WERI-Rb-1 (cell line): ENCODE data around the gene RASSF5.

Experiments
- DNase-seq: peaks from one replicate; pipeline ENCODE4 v3.0.0-alpha.2; 2020
- H3K27ac ChIP-seq: fragments of 250-450 bp; sonication (Bioruptor Pico); 2 replicates; pipeline ENCODE4 v1.5.1; 2020; ENCODE audit warnings: mild to moderate bottlenecking, moderate library complexity
- H3K27me3 ChIP-seq: fragments of 250-450 bp; sonication (Bioruptor Pico); 2 replicates; pipeline ENCODE4 v1.5.1; 2021; ENCODE audit warnings: mild to moderate bottlenecking, low read depth, moderate library complexity; ENCODE audit not compliant: insufficient read depth, severe bottlenecking
- H3K36me3 ChIP-seq: fragments of 250-450 bp; sonication (Bioruptor Pico); 2 replicates; pipeline ENCODE4 v1.5.1; 2020; ENCODE audit warnings: mild to moderate bottlenecking, moderate library complexity
- H3K4me3 ChIP-seq: 2 replicates; pipeline ENCODE4 v1.5.1; 2011; ENCODE audit warnings: low read depth, mild to moderate bottlenecking, control low read depth, low read length
- H3K9me3 ChIP-seq: fragments of 250-450 bp; sonication (Bioruptor Pico); 2 replicates; pipeline ENCODE4 v1.5.1; 2021; ENCODE audit warnings: mild to moderate bottlenecking, moderate library complexity; ENCODE audit not compliant: severe bottlenecking
- TF ChIP-seq, protein P1 (sequence below): IDR thresholded peaks from 2 replicates; pipeline ENCODE4 v1.5.1; 2011; ENCODE audit warnings: low read depth, mild to moderate bottlenecking, control low read depth, inconsistent platforms, low read length

Gene RASSF5

GRCh38 chr1:206463911-206464310, 43.4 kb upstream of the RASSF5 start:
- no peaks in the 10 kb centered on the region for H3K9me3 ChIP-seq
- no peak for DNase-seq
- TF ChIP-seq, protein P1, sequence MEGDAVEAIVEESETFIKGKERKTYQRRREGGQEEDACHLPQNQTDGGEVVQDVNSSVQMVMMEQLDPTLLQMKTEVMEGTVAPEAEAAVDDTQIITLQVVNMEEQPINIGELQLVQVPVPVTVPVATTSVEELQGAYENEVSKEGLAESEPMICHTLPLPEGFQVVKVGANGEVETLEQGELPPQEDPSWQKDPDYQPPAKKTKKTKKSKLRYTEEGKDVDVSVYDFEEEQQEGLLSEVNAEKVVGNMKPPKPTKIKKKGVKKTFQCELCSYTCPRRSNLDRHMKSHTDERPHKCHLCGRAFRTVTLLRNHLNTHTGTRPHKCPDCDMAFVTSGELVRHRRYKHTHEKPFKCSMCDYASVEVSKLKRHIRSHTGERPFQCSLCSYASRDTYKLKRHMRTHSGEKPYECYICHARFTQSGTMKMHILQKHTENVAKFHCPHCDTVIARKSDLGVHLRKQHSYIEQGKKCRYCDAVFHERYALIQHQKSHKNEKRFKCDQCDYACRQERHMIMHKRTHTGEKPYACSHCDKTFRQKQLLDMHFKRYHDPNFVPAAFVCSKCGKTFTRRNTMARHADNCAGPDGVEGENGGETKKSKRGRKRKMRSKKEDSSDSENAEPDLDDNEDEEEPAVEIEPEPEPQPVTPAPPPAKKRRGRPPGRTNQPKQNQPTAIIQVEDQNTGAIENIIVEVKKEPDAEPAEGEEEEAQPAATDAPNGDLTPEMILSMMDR, result no peak

DNA sequence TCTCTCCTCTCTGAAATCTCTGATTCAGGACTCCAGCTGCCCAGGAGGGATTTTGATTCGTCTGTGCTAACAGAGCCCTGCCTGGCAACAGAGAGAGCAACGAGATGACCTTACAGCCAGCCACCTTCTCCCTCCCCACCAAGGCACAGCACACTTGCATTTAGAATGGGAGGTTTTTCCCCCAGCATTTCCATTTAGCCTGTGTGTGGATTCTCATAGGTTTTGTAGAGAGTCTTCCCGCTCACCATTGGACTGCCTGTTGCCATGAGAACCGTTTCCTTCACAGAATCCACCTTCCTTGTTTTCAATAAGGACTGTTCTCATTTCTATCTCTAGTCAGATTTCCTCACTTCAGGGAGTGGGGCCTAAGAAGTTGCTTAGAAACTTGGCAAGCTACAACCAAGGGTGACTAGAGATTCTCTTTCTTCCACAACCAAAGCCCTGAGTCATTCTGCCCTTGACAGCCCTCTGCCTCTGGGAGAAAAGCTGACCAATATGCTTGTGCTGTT, 42.8 kb upstream of the RASSF5 start:
- Histone ChIP-seq H3K4me3 (no peak overlapping the region), H3K36me3 (peaks cover 13% of the 10 kb centered on the region), H3K27ac (no peak overlapping the region), H3K27me3 (no peaks in the 10 kb centered on the region), H3K9me3 (no peaks in the 10 kb centered on the region)
- TF ChIP-seq, protein P1, result no peak
- no peak for DNase-seq

More at GRCh38 chr1:206463911-206464310, 43.4 kb upstream of the RASSF5 start:
- H3K4me3 ChIP-seq, result no peak overlapping the region
- no peaks in the 10 kb centered on the region for H3K27me3 ChIP-seq
- peaks cover 16% of the 10 kb centered on the region for H3K36me3 ChIP-seq
- H3K27ac ChIP-seq, result no peak overlapping the region

- Histone ChIP-seq H3K27ac (no peak overlapping the region), H3K9me3 (no peaks in the 10 kb centered on the region), H3K4me3 (no peak overlapping the region), H3K36me3 (peaks cover 10% of the 10 kb centered on the region), H3K27me3 (no peaks in the 10 kb centered on the region)
- TF ChIP-seq, protein P1, result no peak
- DNase-seq, result no peak
Measured at GRCh38 chr1:206465951-206466350, 41.4 kb upstream of the RASSF5 start.

DNA sequence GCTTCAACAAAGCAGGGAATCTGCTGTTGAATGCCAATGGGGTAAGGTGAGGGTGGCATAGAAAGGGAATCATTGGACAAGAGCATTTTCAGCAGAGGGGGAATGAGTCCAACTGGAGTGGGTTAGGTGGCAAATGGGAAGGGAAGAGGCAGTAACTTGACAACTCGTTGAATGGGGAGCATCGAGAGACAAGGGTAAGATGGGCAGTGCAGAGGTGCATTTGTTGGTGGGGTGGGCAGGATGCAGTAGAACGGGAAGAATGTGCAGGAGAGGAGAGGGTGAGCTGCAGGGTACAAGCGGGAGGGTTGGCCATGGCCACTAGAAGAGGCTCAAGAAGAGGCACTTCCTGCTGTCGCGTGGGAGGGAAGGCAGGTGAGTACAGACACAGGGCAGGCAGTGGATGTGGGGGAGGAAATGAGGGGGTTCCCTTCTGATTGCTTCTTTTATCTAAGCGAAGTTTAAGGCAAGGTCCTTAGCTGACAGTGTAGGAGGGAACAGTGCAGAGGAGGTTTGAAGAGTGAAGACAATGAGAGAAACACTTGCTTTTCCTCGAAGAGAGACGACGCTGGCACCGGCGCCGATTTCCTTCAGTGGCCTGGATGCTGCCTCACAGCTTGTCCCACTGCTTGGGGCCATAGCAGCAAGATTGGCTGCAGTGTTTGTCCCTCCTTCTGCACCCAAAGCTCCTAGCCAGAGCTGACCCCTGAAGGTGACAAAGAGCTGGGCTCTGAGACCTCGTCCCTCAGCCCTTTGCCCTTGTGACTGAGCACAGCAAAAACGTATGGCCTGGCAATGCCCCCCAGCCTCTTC, 40.3 kb upstream of the RASSF5 start:
- Histone ChIP-seq H3K4me3 (no peak overlapping the region), H3K27ac (no peak overlapping the region), H3K27me3 (no peaks in the 10 kb centered on the region), H3K9me3 (no peaks in the 10 kb centered on the region), H3K36me3 (peaks cover 5% of the 10 kb centered on the region; the same call in 1 of the 2 replicates)
- TF ChIP-seq, protein P1, result no peak
- no peak for DNase-seq

DNA sequence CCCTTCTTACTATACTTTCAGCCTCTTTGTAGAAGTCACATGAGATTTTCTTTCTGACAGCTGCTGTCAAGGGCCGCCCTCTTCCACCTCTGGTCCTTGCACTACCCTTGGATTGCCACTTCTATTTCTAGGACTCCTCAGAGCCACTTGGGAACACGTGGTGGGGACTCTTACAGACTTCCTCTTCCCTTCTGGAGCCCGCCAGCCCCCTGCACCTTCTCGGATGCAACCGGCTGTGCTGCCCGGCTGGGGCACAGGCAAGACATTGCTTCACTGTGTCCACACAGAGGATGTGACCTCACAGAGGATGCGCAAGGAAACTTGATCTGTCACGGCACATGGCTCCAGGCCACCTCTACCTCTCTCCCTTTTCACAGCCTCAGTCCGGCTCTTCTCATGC, 39.4 kb upstream of the RASSF5 start:
- Histone ChIP-seq H3K27ac (no peak overlapping the region), H3K27me3 (no peaks in the 10 kb centered on the region), H3K4me3 (no peak overlapping the region), H3K36me3 (peaks cover 5% of the 10 kb centered on the region; the same call in 1 of the 2 replicates), H3K9me3 (no peaks in the 10 kb centered on the region)
- TF ChIP-seq, protein P1, result no peak
- no peak for DNase-seq
